Stimulated activated CD4-positive, alpha-beta T cell treated with anti-CD3 and anti-CD28 coated beads, Interleukin-1b, Interleukin-23, amount 100 ng/mL, for 24 hours (primary cell): ENCODE data around the gene SLC25A47.
"Not testable (repeated sequence)": the region's sequence is repeated elsewhere in the genome, so short reads cannot be mapped to it uniquely, and the experiment has no call there.

ENCODE experiments used
- DNase-seq, 4 experiments: peaks; one replicate each; pipeline ENCODE4 v3.0.0-alpha.2; 2020; ENCODE audit warnings: low read depth in 4 of 4, low spot score in 1 of 4

The SLC25A47 gene

DNA sequence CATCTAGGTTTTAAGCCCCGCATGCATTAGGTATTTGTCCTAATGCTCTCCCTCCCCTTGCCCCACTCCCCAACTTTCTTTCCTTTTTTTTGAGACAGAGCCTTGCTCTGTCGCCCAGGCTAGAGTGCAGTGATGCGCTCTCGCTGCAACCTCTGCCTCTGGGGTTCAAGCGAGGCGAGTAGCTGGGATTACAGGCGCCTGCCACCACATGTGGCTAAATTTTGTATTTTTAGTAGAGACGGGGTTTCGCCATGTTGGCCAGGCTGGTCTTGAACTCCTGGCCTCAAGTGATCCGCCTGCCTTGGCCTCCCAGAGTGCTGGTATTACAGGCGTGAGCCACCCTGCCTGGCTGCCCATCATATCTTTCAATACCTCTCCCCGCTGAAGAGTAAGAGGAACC lies 19.7 kb downstream of the SLC25A47 start:
- not testable (repeated sequence) for DNase-seq

DNA sequence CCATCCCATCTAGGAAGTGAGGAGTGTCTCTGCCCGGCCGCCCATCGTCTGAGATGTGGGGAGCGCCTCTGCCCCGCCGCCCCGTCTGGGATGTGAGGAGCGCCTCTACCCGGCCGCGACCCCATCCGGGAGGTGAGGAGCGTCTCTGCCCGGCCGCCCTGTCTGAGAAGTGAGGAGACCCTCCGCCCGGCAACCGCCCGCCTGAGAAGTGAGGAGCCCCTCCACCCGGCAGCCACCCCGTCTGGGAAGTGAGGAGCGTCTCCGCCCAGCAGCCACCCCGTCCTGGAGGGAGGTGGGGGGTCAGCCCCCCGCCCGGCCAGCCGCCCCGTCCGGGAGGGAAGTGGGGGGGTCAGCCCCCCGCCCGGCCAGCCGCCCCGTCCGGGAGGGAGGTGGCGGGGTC lies 21.5 kb downstream of the SLC25A47 start:
- not testable (repeated sequence) for DNase-seq

DNA sequence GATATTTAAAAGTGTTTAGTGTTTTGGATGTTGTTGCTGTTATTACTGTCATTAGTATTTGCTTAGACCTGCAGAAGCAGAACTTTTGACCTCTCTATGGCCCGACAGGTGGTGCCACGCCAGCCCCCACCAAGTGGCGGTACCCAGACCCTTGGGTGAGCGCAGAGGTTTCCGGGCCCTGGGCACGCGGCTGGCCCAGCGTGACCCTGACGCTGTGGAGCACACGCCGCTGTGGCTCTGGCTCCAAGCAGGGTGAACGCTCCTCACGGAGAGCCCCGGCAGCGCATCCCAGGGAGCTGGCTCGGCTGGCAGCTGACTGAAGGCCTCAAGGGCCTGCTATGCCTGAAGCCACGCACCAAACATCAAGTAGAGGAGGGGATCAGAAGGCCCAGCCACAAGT lies 22.6 kb downstream of the SLC25A47 start:
- no peak for DNase-seq

DNA sequence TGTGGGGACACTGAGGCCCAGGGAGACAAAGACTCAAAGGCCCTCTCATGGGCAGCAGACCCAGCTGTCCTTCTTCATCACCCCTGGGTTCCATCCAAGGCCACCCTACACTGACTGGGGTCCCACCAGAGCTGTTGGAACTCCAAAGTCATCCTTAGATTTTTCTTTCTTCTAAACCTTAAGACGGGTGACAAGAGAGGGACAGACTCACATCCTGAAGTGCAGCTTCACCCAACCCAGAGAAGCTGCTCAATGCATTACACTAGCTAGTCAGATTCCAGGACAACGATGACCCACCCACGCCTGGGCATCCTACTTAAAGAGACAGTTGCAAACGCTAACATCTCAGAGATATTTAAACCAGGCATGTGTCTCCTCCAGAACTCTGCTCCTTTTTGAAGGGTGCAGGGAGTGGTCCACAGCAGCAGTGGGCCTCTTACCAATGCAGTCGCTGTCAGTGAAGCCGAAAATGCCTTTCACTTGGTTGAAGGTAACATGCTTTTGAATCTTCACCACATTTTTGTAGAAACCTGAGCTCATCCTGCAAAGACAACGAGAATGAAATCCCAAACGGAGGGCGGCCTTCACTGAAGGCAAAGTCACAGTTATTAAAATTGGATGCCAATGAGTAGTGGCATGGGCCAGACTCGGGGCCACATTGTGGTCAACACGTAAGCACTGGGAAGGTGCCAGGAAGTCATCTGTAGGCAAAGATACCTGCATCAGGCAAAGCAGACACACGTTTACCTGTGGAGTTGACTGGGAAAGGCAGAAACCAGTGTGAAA lies 23.4 kb downstream of the SLC25A47 start:
- no peak for DNase-seq

- DNase-seq = no peak
Observed at GRCh38 chr14:100348253-100348729, 25.2 kb downstream of the SLC25A47 start.

DNA sequence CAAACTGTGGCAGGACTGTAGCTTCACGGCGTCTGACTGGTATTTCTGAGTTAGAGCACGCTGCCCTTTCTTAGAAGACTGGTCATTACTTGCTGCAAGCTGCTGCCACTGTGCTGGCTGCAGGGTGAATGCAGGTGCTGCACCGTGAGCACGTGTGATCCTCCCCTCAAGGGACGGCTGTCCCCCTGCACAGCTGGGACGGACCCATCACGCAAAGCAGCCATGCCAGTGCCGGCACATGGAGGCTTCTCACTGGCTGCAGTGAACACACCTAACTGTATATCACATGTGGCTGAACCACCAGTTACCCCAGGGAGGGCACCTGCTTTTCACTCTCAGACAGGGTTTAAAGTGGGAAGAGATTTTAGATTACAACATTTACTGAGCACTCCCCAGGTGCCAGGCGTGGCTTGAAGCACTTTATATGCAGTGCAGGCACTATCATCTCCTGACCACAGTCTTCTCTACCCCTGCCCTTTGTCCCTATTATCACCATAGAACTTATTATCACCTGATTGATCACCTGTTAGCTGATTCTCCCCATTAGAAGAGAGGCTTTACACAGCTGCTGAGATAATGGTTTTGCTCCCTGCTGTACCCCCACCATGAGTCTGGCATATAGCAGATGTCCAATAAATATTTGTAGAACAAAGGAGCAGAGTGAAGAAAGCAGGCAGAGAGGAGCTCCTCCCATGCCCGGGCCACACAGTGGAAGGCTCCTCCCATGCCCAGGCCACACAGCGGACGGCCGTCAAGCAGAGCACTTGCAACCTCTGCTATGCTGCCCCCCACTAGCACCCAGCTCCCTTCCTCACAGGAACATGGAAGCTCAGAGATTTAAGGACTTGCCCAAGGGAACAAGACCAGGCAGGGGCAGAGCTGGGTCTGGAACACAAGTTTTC lies 25.9 kb downstream of the SLC25A47 start:
- no peak for DNase-seq

- DNase-seq = no peak
Observed at GRCh38 chr14:100350276-100350926, 27.3 kb downstream of the SLC25A47 start.

GRCh38 chr14:100350986-100351385 lies 27.8 kb downstream of the SLC25A47 start:
- DNase-seq = no peak

- no peak for DNase-seq
Observed at GRCh38 chr14:100358396-100358795, 35.3 kb downstream of the SLC25A47 start.

- no peak for DNase-seq
Observed at GRCh38 chr14:100359111-100359510, 36.0 kb downstream of the SLC25A47 start.

DNA sequence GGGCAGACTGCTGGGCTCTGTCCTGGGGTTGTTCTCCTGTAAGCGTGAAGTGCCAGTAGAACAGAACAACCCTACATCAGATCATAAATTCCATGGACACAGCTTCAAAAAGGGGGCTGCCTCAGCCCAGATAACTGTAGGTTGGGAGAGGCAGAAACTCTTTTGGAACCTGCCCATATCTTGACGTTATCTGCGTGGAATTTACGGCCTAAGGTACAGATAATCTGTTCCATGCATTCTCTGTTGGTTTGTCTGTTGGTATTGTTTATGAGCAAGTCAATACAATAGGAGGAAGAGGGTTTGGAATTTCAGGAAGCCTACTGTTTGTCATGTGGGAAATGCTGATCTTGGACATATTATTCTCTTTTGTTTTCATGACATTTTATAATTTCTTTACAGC lies 36.7 kb downstream of the SLC25A47 start:
- DNase-seq = no peak

DNA sequence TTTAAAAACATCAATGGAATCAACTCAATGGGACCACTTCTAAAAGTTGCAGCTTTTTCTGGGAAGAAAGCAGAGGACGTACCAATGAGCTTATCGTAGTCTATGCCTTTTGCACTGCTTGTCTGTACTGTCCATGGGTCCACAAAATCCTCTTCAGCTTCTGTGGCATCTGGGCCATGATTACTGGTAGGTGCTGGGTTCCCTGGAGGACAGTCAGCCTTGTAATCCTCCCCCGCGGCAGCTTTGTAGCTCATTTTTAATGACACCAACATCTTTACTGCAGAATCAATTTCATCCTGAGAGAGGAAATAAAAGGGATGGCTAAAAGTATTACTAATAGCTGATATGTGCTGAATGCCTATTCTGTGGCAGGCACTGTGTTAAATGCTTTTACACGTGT lies 38.5 kb downstream of the SLC25A47 start:
- no peak for DNase-seq

DNA sequence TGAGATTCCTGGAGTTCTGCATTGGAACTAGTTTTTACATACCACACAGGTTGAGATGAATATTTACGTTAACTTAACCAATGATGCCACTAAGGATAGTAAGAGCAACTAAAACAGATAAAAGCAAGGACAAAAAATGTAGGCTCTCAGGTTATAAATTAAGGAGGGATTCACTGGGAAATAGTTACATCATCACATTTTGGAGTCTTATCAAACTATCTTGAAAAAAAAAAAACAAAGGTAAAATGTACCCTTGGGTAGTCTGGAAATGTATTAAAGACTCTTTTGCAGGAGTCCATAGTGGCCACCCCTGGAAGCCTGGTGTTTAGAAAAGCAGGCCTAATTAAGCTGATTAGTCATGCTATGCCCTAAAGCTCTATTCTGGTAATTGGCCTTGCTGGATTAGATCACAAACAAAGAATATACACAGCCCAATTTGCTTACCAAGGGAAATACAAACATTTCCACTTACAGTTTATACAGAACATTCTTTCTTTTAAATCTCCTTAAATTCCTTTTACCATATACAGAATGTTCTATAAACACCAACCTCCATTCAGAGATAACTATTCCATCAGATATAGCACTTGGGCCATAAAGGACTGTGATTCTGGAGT lies 39.3 kb downstream of the SLC25A47 start:
- no peak for DNase-seq

DNA sequence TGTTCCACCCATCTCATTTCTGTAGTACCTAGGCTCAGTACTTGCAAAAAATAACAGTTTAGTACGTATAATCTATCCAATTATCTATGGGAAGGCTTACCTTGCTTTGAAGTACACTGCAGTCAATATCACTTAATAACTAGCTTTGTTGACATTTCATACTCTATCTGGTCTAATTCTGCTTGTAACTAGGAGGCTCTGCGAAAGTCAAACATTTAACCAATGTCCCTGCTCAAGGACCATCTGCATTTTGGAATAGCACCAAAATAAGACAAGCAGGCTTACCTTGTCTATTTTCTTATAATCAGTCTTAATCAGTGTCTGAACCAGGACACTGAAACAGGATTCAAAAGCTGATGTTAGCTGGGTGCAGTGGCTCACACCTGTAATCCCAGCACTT lies 39.9 kb downstream of the SLC25A47 start:
- DNase-seq = no peak

GRCh38 chr14:100364403-100364802 lies 41.3 kb downstream of the SLC25A47 start:
- no peak for DNase-seq

DNA sequence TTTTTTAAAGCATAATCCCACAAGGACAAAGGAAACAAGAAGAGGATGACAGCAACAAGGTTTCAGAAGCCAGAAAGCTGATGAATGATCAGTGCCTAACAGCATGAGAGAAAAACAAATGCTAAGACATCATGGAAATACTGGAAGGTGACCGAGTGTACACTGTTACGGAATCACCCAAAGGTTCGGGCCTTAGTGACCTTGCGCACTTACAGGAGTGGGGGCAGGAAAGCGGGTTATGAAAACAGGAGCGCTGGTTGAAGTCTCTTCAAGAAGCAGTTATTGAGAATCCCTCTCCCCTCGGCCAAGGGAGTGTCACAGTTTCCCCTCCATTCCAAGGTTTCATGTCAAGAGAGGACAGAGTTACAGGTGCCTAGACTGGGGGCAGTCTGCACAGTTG lies 42.6 kb downstream of the SLC25A47 start:
- DNase-seq = no peak

GRCh38 chr14:100369019-100369418 lies 45.9 kb downstream of the SLC25A47 start:
- DNase-seq = no peak

- DNase-seq = no peak
Observed at GRCh38 chr14:100370003-100370402, 46.9 kb downstream of the SLC25A47 start.

- no peak for DNase-seq
Observed at GRCh38 chr14:100371773-100372172, 48.6 kb downstream of the SLC25A47 start.

DNA sequence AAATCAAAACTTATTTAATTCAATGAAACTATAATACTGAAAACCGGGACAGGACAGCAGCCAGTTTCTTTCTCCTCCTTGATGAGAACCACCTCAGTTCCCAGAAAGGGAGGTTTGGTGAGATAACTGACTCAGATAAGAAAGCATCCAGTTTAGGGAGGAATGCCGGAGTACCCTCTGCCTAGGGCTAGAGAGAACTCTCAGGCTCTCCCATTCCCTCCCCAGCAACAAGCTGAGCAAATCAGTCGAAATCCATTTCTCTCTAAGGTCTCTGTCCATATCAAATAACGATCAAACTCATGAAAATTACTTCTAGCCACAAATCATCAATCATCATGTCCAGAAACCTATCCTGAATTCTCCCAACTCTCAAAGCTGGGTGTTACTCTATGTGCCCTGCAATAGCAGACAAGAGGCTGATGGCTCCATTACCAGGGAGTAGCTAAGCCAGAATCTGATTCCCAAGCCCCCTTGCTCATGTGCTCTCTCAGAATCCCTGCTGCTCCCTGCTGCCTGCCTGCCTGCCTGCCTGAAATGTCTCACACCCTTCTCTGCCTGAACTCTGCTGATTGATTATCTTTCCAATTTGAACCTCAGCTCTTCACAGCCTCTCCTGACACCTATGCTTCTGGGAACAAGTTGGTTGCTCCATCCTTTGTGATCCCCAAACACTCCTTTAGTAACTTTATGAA lies 49.4 kb downstream of the SLC25A47 start:
- no peak for DNase-seq

GRCh38 chr14:100374270-100374669 lies 51.1 kb downstream of the SLC25A47 start:
- no peak for DNase-seq
